Measurements from ENCODE around the gene GPX1.

GPX1 gene

DNA sequence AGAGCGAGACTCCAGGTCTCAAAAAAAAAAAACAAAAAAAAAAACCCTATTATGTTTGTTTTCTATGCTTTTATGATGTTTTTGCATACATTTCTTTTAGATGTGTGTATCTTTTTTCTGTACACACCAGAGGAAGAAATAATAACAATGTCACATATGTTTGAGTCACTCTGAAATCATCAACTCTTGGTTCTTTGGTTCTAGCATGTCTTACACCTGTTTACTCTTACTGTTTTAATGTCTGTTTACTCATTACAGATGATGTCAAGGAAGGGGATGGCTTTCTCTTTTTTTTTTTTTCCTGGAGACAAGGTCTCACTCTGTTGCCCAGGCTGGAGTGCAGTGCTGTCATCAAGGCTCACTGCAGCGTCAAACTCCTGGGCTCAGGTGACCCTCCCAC, 29.6 kb upstream of the GPX1 start:
- peaks cover 6% of the 10 kb centered on the region for H3K4me1 ChIP-seq (ENCODE audit: insufficient read depth, low read length, severe bottlenecking)
- no peaks in the 10 kb centered on the region for H3K9me2 ChIP-seq (ENCODE audit: low read depth, low read length)
- no peaks in the 10 kb centered on the region for H3K27me3 ChIP-seq (ENCODE audit: insufficient read depth, low read length)
- H3K4me3 ChIP-seq (ENCODE audit: low read depth, low read length, poor library complexity, severe bottlenecking): no peak overlapping the region
- H3K9ac ChIP-seq (ENCODE audit: low read length): no peak overlapping the region
- peaks cover 94% of the 10 kb centered on the region for H3K79me2 ChIP-seq (ENCODE audit: insufficient read depth, low read length)
- peaks cover 60% of the 10 kb centered on the region for H3K36me3 ChIP-seq (ENCODE audit: insufficient read depth, low read length)
- no peak overlapping the region for H3K4me2 ChIP-seq (ENCODE audit: low read length)
- peaks cover under 1% of the 10 kb centered on the region; the same call in 1 of the 2 replicates for H3K9me3 ChIP-seq (ENCODE audit: low read length)
- TF ChIP-seq CTCF (IDR thresholded peaks at IDR 0.05; ENCODE audit: low read length) (no peak), EZH2 (IDR thresholded peaks at IDR 0.05; ENCODE audit: borderline replicate concordance, low read length) (no peak)
- no peaks in the 10 kb centered on the region for H3F3A ChIP-seq (ENCODE audit: insufficient read depth, low read length)
- H4K20me1 ChIP-seq (ENCODE audit: insufficient read depth, low read length): no peaks in the 10 kb centered on the region
- H3K27ac ChIP-seq (ENCODE audit: low read depth, low read length, poor library complexity, severe bottlenecking): no peak overlapping the region
- H2AFZ ChIP-seq (ENCODE audit: low read length): no peak overlapping the region

DNA sequence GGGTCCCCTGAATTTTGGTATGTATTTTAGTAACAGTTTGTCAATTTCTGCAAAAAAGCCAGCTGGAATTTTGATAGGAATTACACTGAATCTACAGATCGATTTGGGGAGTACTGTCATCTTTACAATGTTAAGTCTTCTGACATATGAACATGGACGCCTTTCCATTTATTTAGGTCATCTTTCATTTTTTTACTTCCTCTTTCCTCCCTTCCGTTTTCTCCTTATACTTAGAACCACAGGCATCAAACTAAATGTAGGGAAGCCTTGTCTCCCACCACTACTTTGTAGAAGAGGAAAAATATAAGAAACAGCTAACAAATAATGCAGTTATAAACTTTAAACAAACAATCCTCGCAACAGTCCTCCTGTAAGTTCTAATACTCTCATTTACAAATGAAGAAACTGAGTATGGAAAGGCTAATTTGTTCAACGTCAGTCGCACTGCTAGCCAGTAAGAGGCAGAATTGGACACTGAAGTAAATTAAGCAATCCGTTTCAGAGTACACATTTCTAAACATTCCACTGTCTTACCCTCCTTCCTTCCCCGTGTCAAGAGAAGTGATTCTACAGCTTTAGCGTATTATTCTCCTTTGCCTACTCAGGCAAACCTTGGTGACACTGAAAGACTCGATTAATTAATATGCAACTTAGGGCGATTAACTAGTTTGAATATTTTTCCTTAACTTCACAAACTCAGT, 28.1 kb upstream of the GPX1 start:
- no peaks in the 10 kb centered on the region for H4K20me1 ChIP-seq (ENCODE audit: insufficient read depth, low read length)
- no peaks in the 10 kb centered on the region for H3F3A ChIP-seq (ENCODE audit: insufficient read depth, low read length)
- peaks cover 5% of the 10 kb centered on the region; the same call in 1 of the 2 replicates for H3K9me3 ChIP-seq (ENCODE audit: low read length)
- H3K4me3 ChIP-seq (ENCODE audit: low read depth, low read length, poor library complexity, severe bottlenecking): no peak overlapping the region
- H3K79me2 ChIP-seq (ENCODE audit: insufficient read depth, low read length): peaks cover 93% of the 10 kb centered on the region
- H3K9me2 ChIP-seq (ENCODE audit: low read depth, low read length): no peaks in the 10 kb centered on the region
- H3K9ac ChIP-seq (ENCODE audit: low read length): no peak overlapping the region
- no peak overlapping the region for H3K27ac ChIP-seq (ENCODE audit: low read depth, low read length, poor library complexity, severe bottlenecking)
- no peak overlapping the region for H2AFZ ChIP-seq (ENCODE audit: low read length)
- TF ChIP-seq EZH2 (IDR thresholded peaks at IDR 0.05; ENCODE audit: borderline replicate concordance, low read length) (no peak), CTCF (IDR thresholded peaks at IDR 0.05; ENCODE audit: low read length) (no peak)
- peaks cover 6% of the 10 kb centered on the region for H3K4me1 ChIP-seq (ENCODE audit: insufficient read depth, low read length, severe bottlenecking)
- H3K4me2 ChIP-seq (ENCODE audit: low read length): no peak overlapping the region
- peaks cover 67% of the 10 kb centered on the region for H3K36me3 ChIP-seq (ENCODE audit: insufficient read depth, low read length)
- no peaks in the 10 kb centered on the region for H3K27me3 ChIP-seq (ENCODE audit: insufficient read depth, low read length)

DNA sequence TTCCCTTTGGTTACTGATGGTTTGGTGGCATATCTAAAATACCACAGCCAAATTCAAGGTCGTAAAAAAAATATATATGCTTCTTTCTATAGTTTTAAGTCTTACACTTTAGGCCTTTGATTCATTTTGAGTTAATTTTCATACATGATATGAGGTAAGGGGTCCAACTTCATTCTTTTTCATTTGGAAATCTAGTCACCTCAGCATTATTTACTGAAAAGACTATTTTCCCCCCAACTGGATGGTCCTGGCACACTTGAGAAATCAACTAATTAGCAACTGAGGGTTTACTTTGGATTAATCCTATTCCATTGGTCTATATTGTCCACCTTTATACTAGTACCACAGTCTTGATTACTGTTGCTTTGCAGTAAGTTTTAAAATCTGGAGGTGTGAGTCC, 27.5 kb upstream of the GPX1 start:
- Histone ChIP-seq H3K9me3 (ENCODE audit: low read length) (peaks cover 5% of the 10 kb centered on the region; the same call in 1 of the 2 replicates), H4K20me1 (ENCODE audit: insufficient read depth, low read length) (no peaks in the 10 kb centered on the region), H3K4me3 (ENCODE audit: low read depth, low read length, poor library complexity, severe bottlenecking) (no peak overlapping the region), H3K36me3 (ENCODE audit: insufficient read depth, low read length) (peaks cover 70% of the 10 kb centered on the region), H3K4me2 (ENCODE audit: low read length) (no peak overlapping the region), H3K79me2 (ENCODE audit: insufficient read depth, low read length) (peaks cover 94% of the 10 kb centered on the region), H3K9ac (ENCODE audit: low read length) (no peak overlapping the region), H2AFZ (ENCODE audit: low read length) (no peak overlapping the region), H3K9me2 (ENCODE audit: low read depth, low read length) (no peaks in the 10 kb centered on the region), H3F3A (ENCODE audit: insufficient read depth, low read length) (no peaks in the 10 kb centered on the region), H3K27me3 (ENCODE audit: insufficient read depth, low read length) (no peaks in the 10 kb centered on the region), H3K27ac (ENCODE audit: low read depth, low read length, poor library complexity, severe bottlenecking) (no peak overlapping the region), H3K4me1 (ENCODE audit: insufficient read depth, low read length, severe bottlenecking) (peaks cover 6% of the 10 kb centered on the region)
- TF ChIP-seq EZH2 (IDR thresholded peaks at IDR 0.05; ENCODE audit: borderline replicate concordance, low read length) (no peak), CTCF (IDR thresholded peaks at IDR 0.05; ENCODE audit: low read length) (no peak)

Data from OCI-LY1 (cell line).